Femur (tissue), 1 donor: ENCODE measurements around the gene POU6F2.

Experiments
- DNase-seq: peaks from one replicate; pipeline ENCODE4 v3.0.0-alpha.2; 2017

POU6F2 gene

DNA sequence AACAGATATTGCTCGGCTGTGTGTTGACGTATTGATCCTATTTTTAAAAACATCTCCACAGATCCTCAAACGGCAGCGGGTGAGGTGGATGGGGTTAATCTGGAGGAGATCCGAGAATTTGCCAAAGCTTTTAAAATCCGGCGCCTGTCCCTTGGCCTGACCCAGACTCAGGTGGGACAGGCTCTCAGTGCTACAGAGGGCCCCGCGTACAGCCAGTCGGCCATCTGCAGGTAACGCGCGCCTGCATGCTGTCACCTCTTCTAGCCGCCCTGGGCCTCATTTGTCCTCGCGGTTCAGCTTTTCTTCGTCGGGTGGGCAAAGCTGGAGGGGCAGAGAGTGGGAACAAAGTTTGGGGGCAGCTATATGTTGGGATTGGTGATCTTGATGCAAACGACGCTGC is 482.8 kb downstream of the POU6F2 start:
- no peak for DNase-seq

DNA sequence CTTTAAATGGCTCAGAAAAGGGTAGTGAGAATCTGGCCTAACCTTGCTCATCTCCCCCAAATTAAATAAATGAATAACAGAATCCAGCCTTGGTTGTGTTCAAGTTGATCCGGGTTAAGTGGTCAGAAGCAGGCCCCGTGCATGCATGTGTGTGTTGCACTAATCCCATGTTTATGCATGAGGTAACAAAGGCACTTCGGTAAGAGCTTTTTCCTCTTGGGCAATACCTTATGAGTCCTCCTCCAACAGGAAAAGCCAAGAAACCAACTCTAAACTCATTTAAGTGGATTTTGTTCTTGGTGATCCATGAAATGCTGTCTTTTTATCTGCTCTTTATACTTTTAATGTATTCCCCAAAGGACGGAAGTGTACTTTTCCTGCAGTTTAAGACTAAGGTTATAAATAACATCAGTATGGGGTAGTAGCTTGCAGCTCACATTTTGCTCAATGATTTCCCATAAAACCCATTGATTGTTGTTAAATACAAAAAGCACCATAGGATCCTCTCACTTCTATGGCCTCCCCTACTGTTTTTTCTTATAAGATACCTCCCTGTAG is 483.6 kb downstream of the POU6F2 start:
- no peak for DNase-seq

DNA sequence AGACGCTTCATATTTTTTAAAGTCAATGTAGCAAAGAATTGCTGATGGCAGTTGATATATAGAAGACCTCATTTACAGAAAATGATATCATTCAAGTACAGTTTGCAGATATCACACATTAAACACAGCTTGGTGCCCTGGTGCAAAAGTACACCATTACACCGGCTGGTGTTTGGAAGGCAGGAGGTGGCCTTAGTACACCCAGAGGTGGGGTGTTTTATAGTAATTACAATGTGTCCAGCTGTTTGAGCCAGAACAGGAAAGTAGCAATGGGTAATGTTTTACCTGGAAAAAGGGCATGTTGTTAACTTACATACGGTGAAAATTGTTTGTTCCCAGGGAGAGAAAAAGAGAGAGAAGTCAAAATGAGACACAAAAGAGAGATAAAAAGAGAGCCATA is 485.5 kb downstream of the POU6F2 start:
- no peak for DNase-seq

DNA sequence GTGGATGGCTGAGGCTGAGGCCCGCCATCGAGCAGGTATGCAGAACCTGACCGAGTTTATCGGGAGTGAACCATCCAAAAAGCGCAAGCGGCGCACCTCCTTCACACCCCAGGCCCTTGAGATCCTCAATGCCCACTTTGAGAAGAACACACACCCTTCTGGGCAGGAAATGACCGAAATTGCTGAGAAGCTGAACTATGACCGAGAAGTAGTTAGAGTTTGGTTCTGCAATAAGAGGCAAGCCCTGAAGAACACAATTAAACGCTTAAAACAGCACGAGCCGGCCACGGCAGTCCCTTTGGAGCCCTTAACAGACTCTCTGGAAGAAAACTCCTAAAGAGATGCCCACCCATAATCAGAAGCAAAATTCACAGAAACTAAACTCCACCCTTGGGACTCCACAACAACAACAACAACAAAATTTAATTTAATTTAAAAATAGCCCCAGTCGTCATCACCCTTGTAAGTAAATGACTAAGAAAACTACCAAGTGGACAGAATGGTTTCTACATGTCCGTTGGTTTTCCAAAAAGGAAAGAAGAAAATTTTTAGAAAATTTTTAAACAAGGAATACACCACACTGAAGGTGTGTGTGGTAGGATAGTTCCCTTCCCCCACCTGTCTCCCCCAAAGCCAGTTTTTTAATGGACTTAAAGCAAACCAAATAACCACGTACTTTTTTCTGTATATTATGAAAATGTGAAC is 486.8 kb downstream of the POU6F2 start:
- DNase-seq: no peak

DNA sequence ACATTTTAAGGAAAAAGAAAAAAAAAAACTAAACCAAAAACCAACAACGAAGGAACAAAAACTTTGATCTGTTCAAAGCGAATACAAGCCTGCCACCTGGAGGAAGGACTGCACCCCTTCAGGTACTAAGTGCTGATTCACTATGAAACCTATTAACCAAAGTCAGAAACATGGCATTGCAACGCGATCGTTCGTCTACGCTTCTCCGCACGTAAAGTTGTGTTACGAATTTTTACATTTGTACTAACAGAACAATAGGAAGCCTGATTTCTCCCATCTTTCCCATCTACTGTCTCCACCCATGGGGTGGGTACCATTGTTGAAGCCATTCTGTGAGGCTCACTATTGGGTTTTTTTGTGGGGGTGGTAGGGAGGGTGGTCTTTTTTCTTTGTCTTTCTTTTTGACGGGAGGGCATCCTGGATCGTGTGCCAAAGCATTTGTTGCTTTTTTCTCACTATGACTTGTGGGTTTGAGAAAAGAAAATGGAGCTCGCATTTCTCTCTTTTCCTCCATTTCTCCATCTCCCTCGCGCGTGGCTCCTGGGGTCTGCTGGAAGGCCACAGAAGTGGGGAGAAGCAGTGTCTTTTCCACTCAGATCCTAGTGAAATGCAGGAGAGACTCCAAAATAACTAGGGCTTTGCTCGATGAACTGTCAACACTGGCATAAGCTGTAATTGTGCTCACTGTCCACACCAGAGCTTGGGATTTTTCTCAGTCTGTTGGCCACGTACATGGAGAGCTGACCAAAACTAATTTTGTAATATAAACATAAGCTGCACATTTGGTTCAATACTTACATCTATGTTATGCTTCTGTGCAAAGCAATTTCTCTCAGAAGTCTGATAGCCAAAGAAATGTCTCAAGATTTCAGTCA is 487.6 kb downstream of the POU6F2 start:
- DNase-seq: peak; percentile 70

DNA sequence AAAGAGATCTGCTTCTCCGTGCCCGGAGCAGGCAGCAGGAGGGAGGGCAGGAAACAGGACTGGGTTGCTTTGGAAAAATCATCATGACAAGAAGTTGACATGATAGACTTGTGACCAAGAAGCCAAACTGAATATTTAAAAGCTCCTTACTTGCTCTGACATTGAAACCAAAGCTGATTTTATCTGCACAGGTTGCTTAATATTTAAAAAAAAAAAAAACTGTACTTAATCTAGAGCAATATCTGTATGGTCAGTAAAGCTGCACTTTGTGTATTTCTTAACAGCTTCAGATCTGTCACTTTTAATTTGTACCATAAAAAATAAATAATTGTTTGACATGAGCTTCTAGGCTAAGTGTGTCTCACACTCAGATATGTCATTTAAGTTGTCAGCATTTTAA is 490.6 kb downstream of the POU6F2 start:
- no peak for DNase-seq

DNA sequence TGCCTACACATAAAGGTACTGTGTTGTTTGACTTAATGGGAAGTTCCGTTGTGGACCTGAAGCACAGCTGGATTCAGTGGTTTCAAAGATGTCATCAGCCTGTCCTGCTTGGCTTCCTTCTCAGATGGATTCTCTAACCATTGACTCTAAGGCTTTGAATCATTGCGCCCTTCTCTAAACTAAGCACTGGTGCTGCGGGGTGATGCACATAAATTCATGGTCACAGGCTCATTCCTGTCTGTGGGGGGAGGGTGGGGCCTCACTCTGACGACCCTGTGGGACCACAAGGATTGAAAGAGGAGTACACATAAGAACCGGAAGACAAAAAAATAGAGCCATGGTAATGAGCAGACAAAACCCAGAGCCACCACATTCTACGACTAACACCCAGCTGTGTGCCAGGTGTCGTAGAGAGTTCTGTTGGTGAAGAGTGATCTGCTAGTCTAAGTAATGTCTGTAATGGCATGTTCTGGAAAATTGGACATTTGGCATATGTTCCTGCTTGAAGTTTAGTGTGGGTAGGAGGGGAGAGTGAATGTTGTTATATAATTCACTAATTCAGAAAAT is 491.2 kb downstream of the POU6F2 start:
- DNase-seq: no peak

DNA sequence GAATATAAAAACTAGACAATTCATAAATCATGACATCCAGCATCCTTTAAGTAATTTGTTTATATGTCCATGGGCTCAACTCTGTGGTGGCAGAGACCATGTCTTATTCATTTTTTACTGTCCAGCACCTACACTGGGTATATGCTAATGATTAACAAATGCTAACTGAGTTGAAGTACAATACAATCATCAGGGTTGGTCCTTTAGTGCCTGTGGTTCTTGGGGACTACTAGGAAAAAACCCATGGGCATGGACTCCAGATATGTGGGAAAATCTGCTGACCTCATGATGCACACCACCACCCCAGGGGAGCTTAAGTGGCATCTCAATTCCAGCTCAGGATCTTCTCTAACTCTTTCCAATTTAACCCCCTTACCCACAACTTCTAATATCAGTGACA is 503.2 kb downstream of the POU6F2 start:
- DNase-seq: no peak

DNA sequence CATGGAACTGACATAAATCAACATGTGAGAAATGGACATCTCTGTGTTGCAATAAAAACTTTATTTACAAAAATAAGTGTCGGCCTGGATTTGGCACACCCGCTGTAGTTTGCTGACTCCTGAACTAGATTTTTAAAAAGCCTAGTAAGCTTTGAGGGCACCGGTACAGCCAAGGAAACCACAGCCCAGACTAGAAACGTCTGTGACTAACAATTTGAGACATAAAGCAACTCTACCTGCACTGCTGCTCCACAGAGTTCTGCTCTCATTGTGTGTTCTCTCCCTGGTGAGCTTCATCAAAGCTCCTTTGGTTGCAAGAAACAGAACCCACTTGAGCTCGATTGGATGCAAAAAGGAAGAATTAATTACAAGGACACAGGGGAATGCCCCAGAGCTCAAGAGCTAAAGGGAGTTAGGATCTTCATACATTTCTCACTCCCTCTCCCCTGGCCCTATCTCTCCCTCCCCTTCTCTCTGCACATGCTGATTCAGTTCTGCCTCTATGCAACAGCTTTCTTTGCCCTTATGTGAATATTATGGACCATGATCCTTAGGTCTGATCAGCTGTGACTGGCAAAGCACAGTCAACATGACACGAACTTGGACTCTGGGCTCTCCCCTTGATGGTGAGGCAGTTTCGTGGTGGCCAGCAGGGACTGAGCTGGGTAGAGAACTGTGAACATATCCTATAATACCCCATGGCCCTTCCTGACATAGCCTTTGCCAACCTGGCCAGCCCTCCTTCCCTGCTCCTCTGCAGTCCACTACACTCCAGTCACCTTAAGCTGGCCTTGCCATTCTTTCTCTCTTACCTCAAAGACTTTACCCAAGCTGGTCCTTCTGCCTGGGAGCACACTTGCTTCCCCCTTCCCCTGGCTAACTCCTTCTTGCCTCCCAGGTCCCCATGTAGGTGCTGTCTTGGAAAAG is 511.0 kb downstream of the POU6F2 start:
- DNase-seq: no peak

DNA sequence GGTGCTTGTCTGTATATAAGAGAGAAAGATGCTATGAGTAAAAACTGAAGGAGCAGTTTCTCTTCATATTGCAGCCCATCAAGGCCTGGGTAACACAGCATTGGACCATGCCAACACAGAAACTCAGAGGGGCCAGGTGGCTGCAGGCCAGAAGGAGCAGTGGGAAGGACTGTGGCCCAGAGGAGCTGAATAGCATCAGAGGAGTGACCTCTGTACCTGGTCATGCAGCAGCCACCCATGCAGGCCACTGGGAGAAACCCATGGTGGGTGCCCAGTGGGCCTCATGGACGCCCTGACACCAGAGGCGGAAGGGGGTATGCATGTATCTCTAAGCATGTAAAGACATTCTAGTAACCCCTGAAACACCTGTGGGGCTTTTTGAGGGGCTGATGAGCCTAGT is 512.6 kb downstream of the POU6F2 start:
- DNase-seq: no peak

DNA sequence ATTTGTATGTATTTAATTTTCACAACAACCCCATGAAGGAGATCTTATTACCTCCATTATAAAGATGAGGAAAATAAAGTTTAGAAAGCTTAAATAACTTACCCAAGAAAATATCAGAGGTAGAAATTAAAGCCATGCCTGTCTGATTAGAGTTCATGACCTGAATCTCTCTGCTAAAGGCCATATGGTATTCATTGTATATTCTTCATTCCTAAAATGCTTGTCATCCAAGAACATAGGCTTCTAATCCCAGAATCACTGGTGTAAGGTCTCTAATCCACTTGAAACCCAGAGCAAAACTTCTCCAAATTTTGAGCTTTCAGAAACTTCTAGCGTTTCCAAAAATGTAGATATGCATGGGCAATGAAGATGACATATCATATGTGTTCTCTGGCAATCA is 516.2 kb downstream of the POU6F2 start:
- no peak for DNase-seq

DNA sequence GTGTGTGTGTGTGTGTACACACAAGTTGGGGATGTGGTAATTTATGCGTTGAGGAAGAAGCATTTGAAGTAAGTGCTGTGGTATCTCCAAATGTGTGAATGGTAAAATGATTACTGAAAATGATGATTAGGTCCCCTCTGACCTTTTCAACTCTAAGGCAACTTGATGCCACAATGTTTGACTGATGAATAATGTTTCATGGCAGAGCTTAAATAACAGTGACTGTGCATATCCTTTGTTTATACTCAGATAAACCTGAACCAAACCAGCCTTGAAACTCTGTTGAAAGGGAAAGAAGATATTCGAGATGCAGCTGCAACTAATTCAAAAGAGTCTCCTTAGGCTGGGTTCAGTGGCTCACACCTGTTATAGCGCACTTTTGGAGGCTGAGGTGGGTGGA is 523.6 kb downstream of the POU6F2 start:
- DNase-seq: no peak

DNA sequence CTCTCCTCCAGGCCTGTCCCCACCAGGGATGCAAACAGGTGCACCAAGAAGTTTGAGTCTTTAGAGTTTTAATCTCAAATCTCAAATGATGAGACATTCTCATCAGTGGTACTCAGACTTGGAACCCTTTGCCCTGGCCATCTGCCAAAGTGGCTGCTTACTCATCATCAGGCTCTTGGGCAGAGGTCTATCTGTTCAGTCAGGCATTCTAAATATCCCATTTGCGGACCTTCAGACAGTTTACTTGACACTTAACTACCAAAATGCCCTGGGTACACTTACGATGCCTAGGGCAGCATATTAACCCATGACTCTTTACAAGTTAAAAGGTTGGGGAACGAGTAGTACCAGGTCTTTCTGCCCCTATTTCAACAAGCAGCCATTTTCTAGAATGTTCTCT is 527.3 kb downstream of the POU6F2 start:
- DNase-seq: no peak

DNA sequence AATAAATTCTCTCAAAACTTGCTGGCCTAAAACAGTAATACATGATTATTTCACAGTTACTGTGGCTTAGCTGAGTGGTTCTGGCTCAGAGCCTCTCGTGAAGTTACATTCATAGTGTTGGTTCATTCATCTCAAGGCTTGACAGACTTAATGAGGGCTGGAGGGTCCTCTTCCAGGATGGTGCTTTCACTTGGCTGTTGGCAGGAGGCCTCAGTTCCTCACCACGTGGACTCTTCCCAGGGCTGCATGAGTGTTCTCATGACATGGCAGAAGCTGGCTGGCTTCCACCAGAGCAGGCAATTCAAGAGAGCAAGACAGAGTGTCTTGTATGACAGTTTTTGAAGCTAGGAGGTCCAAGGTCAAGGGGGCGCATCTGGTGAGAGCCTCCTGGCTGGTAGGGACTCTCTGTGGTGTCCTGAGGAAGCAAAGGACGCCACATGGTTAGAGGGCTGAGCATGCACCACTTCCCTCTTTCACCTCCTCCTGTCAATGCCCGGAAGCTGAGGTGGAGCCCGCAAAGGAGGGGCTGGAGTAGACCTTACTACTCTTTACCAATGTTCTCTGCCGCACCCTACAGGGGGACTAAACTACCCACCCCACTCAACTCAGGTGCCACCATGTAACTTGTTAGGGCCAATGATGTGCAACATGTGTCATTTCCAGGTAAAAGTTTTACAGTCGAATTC is 530.3 kb downstream of the POU6F2 start:
- DNase-seq: no peak

DNA sequence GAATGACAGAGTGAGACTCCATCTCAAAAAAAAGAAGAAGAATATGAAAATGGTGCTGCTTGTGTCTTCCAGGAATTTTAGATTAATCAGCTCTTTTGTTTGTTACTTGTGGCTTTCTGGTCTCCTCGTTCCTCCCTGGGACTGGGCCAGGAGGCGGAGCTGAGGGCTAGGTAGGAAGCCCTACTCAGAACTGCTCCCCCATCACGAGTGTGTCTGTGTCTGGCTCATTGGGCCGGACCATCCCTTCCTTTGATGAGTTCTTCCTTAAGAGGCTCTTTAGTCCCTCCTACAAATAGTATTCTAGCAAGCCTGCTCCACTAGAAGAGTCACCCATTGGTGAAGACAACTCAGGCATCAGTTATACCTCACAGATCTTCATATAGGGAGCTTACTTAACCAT is 531.7 kb downstream of the POU6F2 start:
- no peak for DNase-seq

DNA sequence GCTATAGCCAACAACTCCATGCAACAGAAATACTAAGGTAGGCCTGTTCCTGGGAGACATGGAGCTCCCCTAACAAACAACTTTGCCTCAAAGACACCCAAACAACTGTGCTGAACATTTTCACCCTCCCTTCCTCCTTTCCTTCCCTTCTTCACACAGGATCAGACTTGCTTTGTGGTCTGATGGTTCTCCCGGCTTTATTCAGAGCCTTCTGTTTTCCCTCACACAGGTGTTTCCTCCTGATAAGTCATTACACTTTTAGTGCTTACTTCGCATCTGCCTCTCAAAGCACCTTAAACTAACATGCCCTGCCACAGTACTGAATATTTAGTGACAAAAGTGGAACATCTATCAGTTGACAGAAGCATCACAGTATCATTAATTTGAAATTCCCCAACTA is 532.2 kb downstream of the POU6F2 start:
- no peak for DNase-seq

DNA sequence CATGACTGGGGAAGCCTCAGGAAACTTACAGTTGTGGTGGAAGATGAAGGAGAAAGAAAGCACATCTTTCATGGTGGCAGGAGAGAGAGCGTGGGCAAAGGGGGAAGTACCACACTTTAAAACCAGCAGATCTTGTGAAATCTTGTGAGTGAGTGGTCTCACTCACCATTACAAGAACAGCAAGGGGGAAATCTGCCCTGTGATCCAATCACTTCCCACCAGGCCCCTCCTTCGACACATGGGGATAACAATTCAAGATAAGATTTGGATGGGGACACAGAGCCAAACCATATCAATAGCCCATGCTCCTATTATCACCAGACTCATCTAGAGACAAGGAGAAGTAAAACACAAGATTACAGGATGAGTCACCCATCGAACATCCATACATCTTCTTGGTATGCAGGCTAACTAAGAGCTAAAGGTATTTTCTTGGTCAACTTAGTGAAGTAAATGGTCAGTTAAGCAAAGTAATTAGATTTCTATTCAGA is 533.2 kb downstream of the POU6F2 start:
- no peak for DNase-seq

DNA sequence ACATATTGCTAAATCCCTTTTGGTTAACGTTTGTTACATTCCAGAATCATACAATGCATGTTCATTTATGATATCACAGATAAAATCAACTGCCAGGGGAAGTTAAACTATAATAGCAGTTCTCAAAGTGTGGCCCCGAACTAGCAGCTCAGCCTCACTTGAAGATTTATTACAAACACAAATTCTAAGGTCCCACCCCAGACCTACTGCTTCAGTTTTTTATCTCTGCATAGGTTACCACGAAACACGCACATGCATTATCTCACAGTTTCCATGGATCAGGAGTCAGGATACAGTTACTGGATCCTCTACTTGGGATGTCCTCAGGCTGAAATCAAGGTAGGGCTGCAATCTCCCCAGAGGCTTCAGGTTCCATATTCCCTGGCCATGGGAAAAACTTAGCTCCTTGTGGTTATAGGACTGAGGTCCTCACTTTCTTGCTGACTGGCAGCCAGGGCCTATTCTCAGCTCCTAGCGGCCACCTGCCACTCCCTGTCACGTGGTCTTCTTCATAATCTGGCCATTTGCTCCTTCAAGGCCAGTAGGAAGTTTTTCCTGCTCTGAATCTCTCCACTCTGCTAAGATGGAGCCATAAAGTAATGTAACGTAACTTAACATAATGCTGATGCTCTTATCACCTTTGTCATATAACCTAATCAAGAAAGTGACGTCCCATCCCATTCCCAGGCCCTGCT is 538.0 kb downstream of the POU6F2 start:
- DNase-seq: no peak

DNA sequence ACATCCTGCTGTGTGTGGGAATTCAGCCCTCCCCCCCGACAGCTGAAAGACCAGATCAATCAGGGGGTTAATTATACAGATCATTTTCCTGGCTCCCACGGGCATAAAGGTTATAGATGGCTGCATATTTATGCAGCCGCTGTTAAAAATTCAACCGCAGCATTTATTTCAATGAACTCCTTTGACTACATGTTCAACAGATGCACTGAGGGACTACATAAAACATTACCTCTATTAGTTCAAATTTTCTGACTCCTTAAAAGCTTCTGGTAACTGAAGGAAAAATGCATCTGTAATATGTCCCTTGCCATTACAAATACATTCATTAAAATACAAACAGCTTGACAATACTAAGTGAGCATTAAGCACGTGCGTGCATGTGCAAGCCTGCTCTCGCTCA is 538.8 kb downstream of the POU6F2 start:
- DNase-seq: no peak

DNA sequence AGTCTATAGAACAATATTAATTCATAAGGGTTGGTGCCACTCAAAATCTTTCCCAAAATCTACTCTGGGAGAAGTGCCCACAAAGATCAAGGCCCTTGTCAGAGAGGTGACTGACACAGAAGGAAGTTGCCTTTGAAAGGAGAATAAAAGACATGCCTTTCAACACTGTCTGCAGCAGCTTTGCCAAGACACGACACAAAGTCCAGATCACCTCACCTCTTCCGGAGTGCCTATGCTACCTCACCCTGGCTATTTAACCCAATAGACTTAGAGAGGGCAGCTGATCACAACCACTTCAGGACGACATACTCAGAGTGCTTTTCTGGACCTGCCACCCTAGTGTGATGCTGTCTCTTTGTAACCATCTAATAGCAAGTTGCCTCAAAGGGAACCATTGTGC is 539.5 kb downstream of the POU6F2 start:
- no peak for DNase-seq
